Measurements from ENCODE around the gene GOLIM4. TPM values are rescaled to one million over a fixed set of nuclear protein-coding genes. Genes with fewer than 3 reads are reported as not detected.

The GOLIM4 gene
- total and polyA plus RNA-seq, 5 donors from 2014 or later: 0.67 TPM; not detected in 4

DNA sequence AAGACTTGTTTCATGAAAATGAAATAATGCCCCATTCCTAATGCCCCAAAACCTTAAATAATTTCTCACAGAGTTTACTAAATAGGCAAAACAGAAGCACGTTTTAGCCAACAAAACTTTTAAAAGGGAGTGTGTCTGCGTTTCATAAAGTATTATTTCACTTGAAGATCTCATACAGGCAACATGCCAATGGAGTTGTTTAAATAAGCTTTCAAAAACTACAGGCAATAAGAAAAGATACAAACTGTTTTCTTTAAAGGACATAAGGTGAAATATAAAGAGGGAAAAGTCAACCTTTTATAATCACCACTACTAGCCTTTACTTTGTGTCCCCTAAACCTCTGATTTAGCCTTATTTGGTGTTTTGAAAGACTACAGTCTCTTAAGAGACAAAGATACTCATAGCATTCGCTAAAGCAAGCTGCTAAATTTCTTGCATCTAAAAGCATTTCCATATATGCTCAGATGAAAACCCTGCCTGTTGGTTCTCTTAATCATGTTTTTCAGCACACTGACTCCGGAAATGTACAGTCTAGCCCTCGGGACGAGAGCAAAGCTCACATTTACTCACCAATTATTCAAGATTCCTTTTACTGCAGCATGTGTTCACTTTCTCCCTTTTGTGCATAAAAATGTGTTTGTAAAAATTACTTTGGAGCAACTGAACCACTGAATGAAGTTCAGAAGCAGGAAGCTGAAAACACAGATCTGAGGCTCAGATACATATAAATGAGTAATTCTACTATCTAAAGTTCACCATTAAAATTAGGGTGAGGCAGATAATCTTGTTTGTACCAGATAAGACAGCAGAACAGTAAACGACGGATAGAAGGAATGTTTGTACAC, 119.0 kb downstream of the GOLIM4 start:
- DNase-seq (no peak), ATAC-seq (ENCODE audit: low read depth in 2 of 2) (no peak)
- peaks cover 0 to 9% (median 0%) of the 10 kb centered on the region in 7 donors for H3K9me3 Mint-ChIP-seq
- Histone ChIP-seq H3K27me3 (ENCODE audit: control insufficient read depth, insufficient read depth, low read length) (no peaks in the 10 kb centered on the region), H3K4me1 (ENCODE audit: control insufficient read depth, insufficient read depth, low read length, poor library complexity, severe bottlenecking) (no peaks in the 10 kb centered on the region), H3K9me3 (ENCODE audit: control insufficient read depth in 2 of 2, low read length in 2 of 2) (no peaks in the 10 kb centered on the region), H3K36me3 (ENCODE audit: control insufficient read depth, insufficient read depth, low read length) (no peaks in the 10 kb centered on the region), H3K4me3 (ENCODE audit: low read depth, low read length) (no peak overlapping the region), H3K27ac (ENCODE audit: insufficient read depth, low read length, poor library complexity, severe bottlenecking) (no peak overlapping the region)
- H3K36me3 Mint-ChIP-seq: no peaks in the 10 kb centered on the region
- no peaks in the 10 kb centered on the region for H3K27me3 Mint-ChIP-seq
- H3K4me3 Mint-ChIP-seq: no peak overlapping the region
- no peak overlapping the region for H3K27ac Mint-ChIP-seq
- no peaks in the 10 kb centered on the region for H3K4me1 Mint-ChIP-seq

DNA sequence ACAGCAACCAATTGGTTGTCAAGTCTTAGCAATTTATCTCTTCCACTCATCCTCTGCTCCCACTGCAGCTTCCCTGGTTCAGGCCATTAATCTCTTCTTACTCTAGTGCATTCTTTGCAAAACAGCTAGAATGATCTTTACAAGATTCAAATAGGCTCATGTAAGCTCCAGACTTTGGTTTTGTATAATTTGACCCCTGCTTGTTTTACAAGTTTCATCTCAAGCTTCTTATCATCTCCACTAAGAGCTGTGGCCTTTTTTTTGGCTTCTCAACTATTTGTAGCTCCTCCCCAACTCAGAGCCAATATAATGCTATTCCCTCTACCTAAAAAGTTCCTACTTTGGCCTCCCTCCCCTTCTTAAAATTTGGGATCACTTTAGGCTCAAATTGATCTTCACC, 121.8 kb downstream of the GOLIM4 start:
- DNase-seq: no peak

GRCh38 chr3:167973046-167973445, 122.7 kb downstream of the GOLIM4 start:
- H3K27me3 Mint-ChIP-seq: no peaks in the 10 kb centered on the region
- peaks cover 0 to 9% (median 0%) of the 10 kb centered on the region in 7 donors for H3K9me3 Mint-ChIP-seq
- Histone ChIP-seq H3K27me3 (ENCODE audit: control insufficient read depth, insufficient read depth, low read length) (no peaks in the 10 kb centered on the region), H3K9me3 (ENCODE audit: control insufficient read depth in 2 of 2, low read length in 2 of 2) (no peaks in the 10 kb centered on the region), H3K4me1 (ENCODE audit: control insufficient read depth, insufficient read depth, low read length, poor library complexity, severe bottlenecking) (no peaks in the 10 kb centered on the region), H3K36me3 (ENCODE audit: control insufficient read depth, insufficient read depth, low read length) (no peaks in the 10 kb centered on the region), H3K27ac (ENCODE audit: insufficient read depth, low read length, poor library complexity, severe bottlenecking) (no peak overlapping the region), H3K4me3 (ENCODE audit: low read depth, low read length) (no peak overlapping the region)
- H3K4me1 Mint-ChIP-seq: no peaks in the 10 kb centered on the region
- H3K4me3 Mint-ChIP-seq: no peak overlapping the region
- ATAC-seq (ENCODE audit: low read depth in 2 of 2): no peak
- H3K36me3 Mint-ChIP-seq: no peaks in the 10 kb centered on the region
- DNase-seq: no peak
- no peak overlapping the region for H3K27ac Mint-ChIP-seq

More for the DNA sequence above, 121.8 kb downstream of the GOLIM4 start:
- H3K4me1 Mint-ChIP-seq: no peaks in the 10 kb centered on the region
- no peak overlapping the region for H3K4me3 ChIP-seq (ENCODE audit: low read depth, low read length)
- ATAC-seq (ENCODE audit: low read depth in 2 of 2): no peak
- H3K36me3 ChIP-seq (ENCODE audit: control insufficient read depth, insufficient read depth, low read length): no peaks in the 10 kb centered on the region
- H3K4me1 ChIP-seq (ENCODE audit: control insufficient read depth, insufficient read depth, low read length, poor library complexity, severe bottlenecking): no peaks in the 10 kb centered on the region
- H3K27ac ChIP-seq (ENCODE audit: insufficient read depth, low read length, poor library complexity, severe bottlenecking): no peak overlapping the region
- no peaks in the 10 kb centered on the region for H3K36me3 Mint-ChIP-seq
- no peak overlapping the region for H3K4me3 Mint-ChIP-seq
- no peaks in the 10 kb centered on the region for H3K27me3 ChIP-seq (ENCODE audit: control insufficient read depth, insufficient read depth, low read length)
- H3K27ac Mint-ChIP-seq: no peak overlapping the region
- H3K9me3 Mint-ChIP-seq: peaks cover 0 to 9% (median 0%) of the 10 kb centered on the region in 7 donors
- H3K27me3 Mint-ChIP-seq: no peaks in the 10 kb centered on the region
- no peaks in the 10 kb centered on the region for H3K9me3 ChIP-seq (ENCODE audit: control insufficient read depth in 2 of 2, low read length in 2 of 2)

- no peaks in the 10 kb centered on the region for H3K27me3 Mint-ChIP-seq
These were observed 123.2 kb downstream of the GOLIM4 start for GRCh38 chr3:167972502-167972901.

DNA sequence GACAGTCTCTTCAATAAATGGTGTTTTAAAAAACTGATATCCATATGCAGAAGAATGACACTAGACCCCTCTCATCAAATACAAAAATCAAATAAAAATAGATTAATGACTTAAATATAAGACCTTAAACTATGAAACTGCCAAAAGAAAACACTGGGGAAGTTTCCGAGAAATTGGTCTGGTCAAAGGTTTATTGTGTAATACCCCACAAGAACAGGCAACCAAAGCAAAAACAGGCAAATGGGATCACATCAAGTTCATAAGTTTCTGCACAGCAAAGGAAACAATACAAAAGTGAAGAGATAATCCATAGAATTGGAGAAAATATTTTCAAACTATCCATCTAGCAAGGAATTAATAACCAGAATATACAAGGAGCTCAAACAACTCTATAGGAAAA, 126.2 kb downstream of the GOLIM4 start:
- H3K9me3 ChIP-seq (ENCODE audit: control insufficient read depth in 2 of 2, low read length in 2 of 2): no peaks in the 10 kb centered on the region
- DNase-seq (no peak), ATAC-seq (ENCODE audit: low read depth in 2 of 2) (no peak)
- Mint-ChIP-seq H3K4me3 (no peak overlapping the region), H3K27ac (no peak overlapping the region), H3K27me3 (no peaks in the 10 kb centered on the region), H3K36me3 (no peaks in the 10 kb centered on the region), H3K4me1 (no peaks in the 10 kb centered on the region), H3K9me3 (peaks cover 0 to 9% (median 0%) of the 10 kb centered on the region in 7 donors)
- H3K4me3 ChIP-seq (ENCODE audit: low read depth, low read length): no peak overlapping the region
- no peak overlapping the region for H3K27ac ChIP-seq (ENCODE audit: insufficient read depth, low read length, poor library complexity, severe bottlenecking)
- no peaks in the 10 kb centered on the region for H3K27me3 ChIP-seq (ENCODE audit: control insufficient read depth, insufficient read depth, low read length)
- H3K36me3 ChIP-seq (ENCODE audit: control insufficient read depth, insufficient read depth, low read length): no peaks in the 10 kb centered on the region
- H3K4me1 ChIP-seq (ENCODE audit: control insufficient read depth, insufficient read depth, low read length, poor library complexity, severe bottlenecking): no peaks in the 10 kb centered on the region

More at GRCh38 chr3:167972502-167972901, 123.2 kb downstream of the GOLIM4 start:
- Mint-ChIP-seq H3K4me1 (no peaks in the 10 kb centered on the region), H3K4me3 (no peak overlapping the region), H3K36me3 (no peaks in the 10 kb centered on the region), H3K9me3 (peaks cover 0 to 9% (median 0%) of the 10 kb centered on the region in 7 donors), H3K27ac (no peak overlapping the region)
- Histone ChIP-seq H3K4me1 (ENCODE audit: control insufficient read depth, insufficient read depth, low read length, poor library complexity, severe bottlenecking) (no peaks in the 10 kb centered on the region), H3K36me3 (ENCODE audit: control insufficient read depth, insufficient read depth, low read length) (no peaks in the 10 kb centered on the region), H3K27ac (ENCODE audit: insufficient read depth, low read length, poor library complexity, severe bottlenecking) (no peak overlapping the region), H3K9me3 (ENCODE audit: control insufficient read depth in 2 of 2, low read length in 2 of 2) (no peaks in the 10 kb centered on the region), H3K4me3 (ENCODE audit: low read depth, low read length) (no peak overlapping the region), H3K27me3 (ENCODE audit: control insufficient read depth, insufficient read depth, low read length) (no peaks in the 10 kb centered on the region)
- no peak for ATAC-seq (ENCODE audit: low read depth in 2 of 2)
- no peak for DNase-seq

DNA sequence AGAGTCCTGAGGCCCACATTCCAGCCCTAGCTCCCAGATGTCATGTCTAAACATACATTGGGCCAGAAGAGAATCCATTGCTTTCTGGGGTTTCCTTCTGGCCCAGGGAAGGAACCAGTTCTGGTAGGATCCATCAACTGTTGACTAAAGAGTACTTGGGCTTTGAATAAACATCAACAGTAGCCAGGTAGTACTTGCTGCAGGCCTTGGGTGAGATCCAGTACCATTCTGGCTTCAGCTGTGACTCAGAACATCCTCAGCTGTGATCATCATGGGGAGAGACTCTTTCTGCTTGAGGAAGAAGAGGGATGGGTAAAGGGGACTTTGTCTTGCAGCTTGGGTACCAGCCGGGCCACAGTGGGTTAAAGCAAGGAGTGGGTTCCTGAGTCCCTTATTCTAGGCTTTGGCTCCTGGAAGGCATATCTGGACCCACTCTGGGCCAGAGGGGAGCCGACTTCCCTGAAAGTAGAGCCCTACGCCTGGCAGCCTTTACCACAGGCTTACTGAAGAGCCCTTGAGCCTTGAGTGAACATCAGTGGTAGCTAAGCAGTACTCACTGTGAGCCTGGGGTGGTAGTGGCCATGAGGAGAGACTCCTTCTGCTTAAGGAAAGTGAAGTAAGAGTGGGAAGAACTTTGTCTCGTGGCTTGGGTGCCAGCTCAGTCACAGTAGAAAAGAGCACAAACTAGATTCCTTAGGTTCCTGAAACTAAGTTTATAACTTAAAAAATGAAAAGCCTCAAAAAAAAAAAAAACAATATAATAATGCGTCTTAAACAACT, 128.3 kb downstream of the GOLIM4 start:
- DNase-seq: no peak
- ATAC-seq (ENCODE audit: low read depth in 2 of 2): no peak
- Histone ChIP-seq H3K9me3 (ENCODE audit: control insufficient read depth in 2 of 2, low read length in 2 of 2) (no peaks in the 10 kb centered on the region), H3K4me3 (ENCODE audit: low read depth, low read length) (no peak overlapping the region), H3K27ac (ENCODE audit: insufficient read depth, low read length, poor library complexity, severe bottlenecking) (no peak overlapping the region), H3K27me3 (ENCODE audit: control insufficient read depth, insufficient read depth, low read length) (no peaks in the 10 kb centered on the region), H3K36me3 (ENCODE audit: control insufficient read depth, insufficient read depth, low read length) (no peaks in the 10 kb centered on the region), H3K4me1 (ENCODE audit: control insufficient read depth, insufficient read depth, low read length, poor library complexity, severe bottlenecking) (no peaks in the 10 kb centered on the region)
- peaks cover 0 to 2% (median 0%) of the 10 kb centered on the region in 7 donors for H3K9me3 Mint-ChIP-seq
- H3K4me1 Mint-ChIP-seq: no peaks in the 10 kb centered on the region
- no peak overlapping the region for H3K27ac Mint-ChIP-seq
- no peaks in the 10 kb centered on the region for H3K27me3 Mint-ChIP-seq
- no peaks in the 10 kb centered on the region for H3K36me3 Mint-ChIP-seq
- no peak overlapping the region for H3K4me3 Mint-ChIP-seq

Measured in CD4-positive, CD25-positive, alpha-beta regulatory T cell (primary cell).